ENCODE measurements around the gene CAV3.

GRCh38 chr3:8712908-8713255 is 20.7 kb upstream of the CAV3 start:
- TF ChIP-seq CTCF (IDR thresholded peaks at IDR 0.05 in 4 of 5, conservative IDR thresholded peaks at IDR 0.05 in 1 of 5), result no peak
- no peak for TF ChIP-seq POLR2A (IDR thresholded peaks at IDR 0.05)
